ENCODE data around the gene ATP6V0D1. TPM values are rescaled to one million over a fixed set of nuclear protein-coding genes. Genes with fewer than 3 reads are reported as not detected.
A peak's percentile ranks its signal among the peaks of the same experiment; 100 is the strongest.

Gene ATP6V0D1
- total and polyA plus RNA-seq, 2 experiments from 2014 or later, result 20.6 to 68.7 TPM

GRCh38 chr16:67482233-67482924 is 1.4 kb upstream of the ATP6V0D1 start:
- H3F3A ChIP-seq (replicated peaks; ENCODE audit: low read depth), result 0 out of 2 replicates have a peak, but pooled peaks cover 6% of the 10 kb centered on the region
- H3K4me1 ChIP-seq (ENCODE audit: insufficient read depth), result peaks cover 7% of the 10 kb centered on the region
- H3K27me3 ChIP-seq (ENCODE audit: insufficient read depth), result peaks cover 19% of the 10 kb centered on the region
- no peak overlapping the region for H3K27ac Mint-ChIP-seq
- peak overlapping the region; percentile 57; the same call in 1 of the 2 replicates for H3K4me3 ChIP-seq
- no peaks in the 10 kb centered on the region for H3K9me2 ChIP-seq (ENCODE audit: insufficient read depth)
- no peaks in the 10 kb centered on the region for H3K9me3 Mint-ChIP-seq
- H2AFZ ChIP-seq, result peak overlapping the region; percentile 99; the same call in 1 of the 2 replicates
- H3K79me2 ChIP-seq (replicated peaks; ENCODE audit: insufficient read depth), result peaks cover 24% of the 10 kb centered on the region
- H3K27me3 Mint-ChIP-seq (ENCODE audit: insufficient read depth, low read depth, poor library complexity), result peaks cover 37% of the 10 kb centered on the region
- no peak overlapping the region for H3K27ac ChIP-seq (ENCODE audit: low read depth)
- peak overlapping the region; percentile 80; the same call in 1 of the 2 replicates for H3K4me2 ChIP-seq
- no peak for TF ChIP-seq NANOG (IDR thresholded peaks at IDR 0.05; ENCODE audit: borderline replicate concordance)
- H3K4me1 Mint-ChIP-seq, result peaks cover 5% of the 10 kb centered on the region; the same call in 2 of the 3 replicates
- no peak for ATAC-seq
- peaks cover 4% of the 10 kb centered on the region; the same call in 1 of the 2 replicates for H4K20me1 ChIP-seq (replicated peaks; ENCODE audit: insufficient read depth)
- H3K36me3 ChIP-seq (ENCODE audit: insufficient read depth), result no peaks in the 10 kb centered on the region
- DNase-seq (ENCODE audit: low spot score), result no peak
- H3K36me3 Mint-ChIP-seq (ENCODE audit: low read depth), result no peaks in the 10 kb centered on the region
- H3K4me3 Mint-ChIP-seq, result peak overlapping the region; percentile 100

GRCh38 chr16:67481561-67482232 is 740 bp upstream of the ATP6V0D1 start:
- ATAC-seq (peak; percentile 35), DNase-seq (ENCODE audit: low spot score) (peak; percentile 41)
- Histone ChIP-seq H3K27me3 (ENCODE audit: insufficient read depth) (peaks cover 12% of the 10 kb centered on the region), H3K9me2 (ENCODE audit: insufficient read depth) (no peaks in the 10 kb centered on the region), H3K4me1 (ENCODE audit: insufficient read depth) (peaks cover 7% of the 10 kb centered on the region), H3K4me3 (peak overlapping the region; percentile 57), H3K27ac (ENCODE audit: low read depth) (peak overlapping the region; percentile 84; the same call in 1 of the 2 replicates), H3K79me2 (replicated peaks; ENCODE audit: insufficient read depth) (peaks cover 31% of the 10 kb centered on the region), H3K36me3 (ENCODE audit: insufficient read depth) (no peaks in the 10 kb centered on the region), H3F3A (replicated peaks; ENCODE audit: low read depth) (0 out of 2 replicates have a peak, but pooled peaks cover 6% of the 10 kb centered on the region), H3K4me2 (peak overlapping the region; percentile 80), H4K20me1 (replicated peaks; ENCODE audit: insufficient read depth) (peaks cover 7% of the 10 kb centered on the region), H2AFZ (peak overlapping the region; percentile 99)
- Mint-ChIP-seq H3K36me3 (ENCODE audit: low read depth) (no peaks in the 10 kb centered on the region), H3K27ac (peak overlapping the region; percentile 94), H3K4me3 (peak overlapping the region; percentile 100), H3K9me3 (no peaks in the 10 kb centered on the region), H3K4me1 (peaks cover 5% of the 10 kb centered on the region; the same call in 2 of the 3 replicates), H3K27me3 (ENCODE audit: insufficient read depth, low read depth, poor library complexity) (peaks cover 30% of the 10 kb centered on the region)
- TF ChIP-seq ZNF462 (CRISPR knock-in tag; IDR thresholded peaks at IDR 0.05), result no peak
- TF ChIP-seq ETS1 (IDR thresholded peaks at IDR 0.05), result no peak
- no peak for TF ChIP-seq CREB1 (CRISPR knock-in tag; IDR thresholded peaks at IDR 0.05; ENCODE audit: low read depth)
- TF ChIP-seq NANOG (IDR thresholded peaks at IDR 0.05; ENCODE audit: borderline replicate concordance), result no peak
- no peak for TF ChIP-seq CTCF (conservative IDR thresholded peaks at IDR 0.05; ENCODE audit: low read depth in 2 of 2)
- TF ChIP-seq JUNB (IDR thresholded peaks at IDR 0.05; ENCODE audit: unreplicated experiment), result no peak
